A549 (cell line): ENCODE data around the gene XRRA1. TPM values are rescaled to one million over a fixed set of nuclear protein-coding genes. Genes with fewer than 3 reads are reported as not detected.

Source experiments
- ATAC-seq, 2 experiments: fragments of 200-7000 bp in 1 of 2; fragments of >200 bp in 1 of 2; cut with Nextera tagmentation in 1 of 2; cut with Tn5 transposase in 1 of 2; 3 replicates each; pipeline versions ENCODE4 v1.8.0 to v1.9.1; 2018 to 2020; ENCODE audit warnings: mild to moderate bottlenecking in 1 of 2, moderate library complexity in 1 of 2
- CTCF ChIA-PET: fragments of 300-600 bp; sonication (Branson Sonifier 250); formaldehyde crosslinking; extraction: SDS; loops from one replicate; lab custom pipeline; 2021; ENCODE audit warnings: antibody characterized with exemption, inconsistent platforms; lab: Yijun Ruan, JAX
- POLR2A ChIA-PET: fragments of 350-600 bp; formaldehyde crosslinking; extraction: SDS; loops from one replicate; lab custom pipeline; 2021; ENCODE audit warnings: antibody characterized with exemption, inconsistent platforms; lab: Yijun Ruan, JAX
- DNase-seq, 2 experiments: peaks; one replicate each; pipeline versions ENCODE4 v3.0.0 to v3.0.0-alpha.2; 2011 to 2016; ENCODE audit warnings: low read depth in 1 of 2, low spot score in 1 of 2
- FAIRE-seq: peaks from 2 replicates; lab custom pipeline; 2011; peaks lifted over from hg19 to GRCh38; lab: Jason Lieb, UNC
- H3K27ac ChIP-seq, 2 experiments: fragments of >200 bp; sonication (Bioruptor Twin); formaldehyde crosslinking; 3 replicates each; pipeline ENCODE4 v1.5.1; 2016 to 2017
- H3K4me1 ChIP-seq: fragments of >200 bp; sonication (Bioruptor Twin); formaldehyde crosslinking; 3 replicates; pipeline ENCODE4 v1.6.1; 2016
- H3K4me2 ChIP-seq: fragments of >200 bp; sonication (Bioruptor Twin); formaldehyde crosslinking; 3 replicates; pipeline ENCODE4 v1.6.1; 2016
- H3K4me3 ChIP-seq: fragments of >200 bp; sonication (Bioruptor Twin); formaldehyde crosslinking; 3 replicates; pipeline ENCODE4 v1.5.1; 2016
- H3K9me3 ChIP-seq: fragments of >200 bp; sonication (Bioruptor Twin); formaldehyde crosslinking; 3 replicates; pipeline ENCODE4 v1.6.1; 2016
- BHLHE40 ChIP-seq: IDR thresholded peaks from 2 replicates; pipeline ENCODE4 v1.6.1; 2012; ENCODE audit warnings: low read depth, low read length, inconsistent platforms
- CTCF ChIP-seq: fragments of >200 bp; sonication (Bioruptor Twin); formaldehyde crosslinking; IDR thresholded peaks from 3 replicates; pipeline ENCODE4 v1.5.1; 2016
- E2F6 ChIP-seq: IDR thresholded peaks from 2 replicates; pipeline ENCODE4 v1.6.1; 2012; ENCODE audit warnings: low read depth, borderline replicate concordance
- EHMT2 ChIP-seq: fragments of 200-600 bp; sonication (generic); IDR thresholded peaks from 2 replicates; pipeline ENCODE4 v1.6.1; 2016; ENCODE audit warnings: antibody characterized with exemption, low read depth, mild to moderate bottlenecking, moderate library complexity
- ESRRA ChIP-seq: fragments of 150-350 bp; IDR thresholded peaks from 2 replicates; pipeline ENCODE4 v1.6.1; 2014; ENCODE audit warnings: mild to moderate bottlenecking, low read length, borderline replicate concordance
- FOSB ChIP-seq: fragments of 250-450 bp; sonication (Bioruptor Pico); IDR thresholded peaks from 2 replicates; pipeline ENCODE4 v1.5.0; 2020; ENCODE audit warnings: mild to moderate bottlenecking, moderate library complexity
- FOSL2 ChIP-seq, 2 experiments: fragments of 450-650 bp in 1 of 2; fragments of >200 bp in 1 of 2; sonication (Bioruptor Twin) in 1 of 2; formaldehyde crosslinking; IDR thresholded peaks; 2 replicates each; pipeline versions ENCODE4 v1.5.0 to v1.6.1; 2016 to 2020; ENCODE audit warnings: mild to moderate bottlenecking in 1 of 2, moderate library complexity in 1 of 2
- GATA3 ChIP-seq: IDR thresholded peaks from 2 replicates; pipeline ENCODE4 v1.6.1; 2012; ENCODE audit warnings: borderline replicate concordance
- HES2 ChIP-seq: fragments of >200 bp; sonication (Bioruptor Twin); formaldehyde crosslinking; IDR thresholded peaks from 2 replicates; pipeline ENCODE4 v1.6.1; 2016
- HOXA7 ChIP-seq: fragments of 250-450 bp; sonication (Bioruptor Pico); IDR thresholded peaks from 2 replicates; pipeline ENCODE4 v1.5.0; 2020; ENCODE audit warnings: mild to moderate bottlenecking, moderate library complexity
- HOXB13 ChIP-seq: fragments of 250-450 bp; sonication (Bioruptor Pico); IDR thresholded peaks from 2 replicates; pipeline ENCODE4 v1.5.0; 2020; ENCODE audit warnings: low read depth, mild to moderate bottlenecking, moderate library complexity
- MAFK ChIP-seq: fragments of 450-650 bp; IDR thresholded peaks from 2 replicates; pipeline ENCODE4 v1.6.1; 2014; ENCODE audit not compliant: partially characterized antibody
- MAX ChIP-seq: IDR thresholded peaks from 2 replicates; pipeline ENCODE4 v1.6.1; 2012
- MYC ChIP-seq: IDR thresholded peaks from 2 replicates; pipeline ENCODE4 v1.6.1; 2012; ENCODE audit warnings: mild to moderate bottlenecking, inconsistent platforms, low read length, improper control_type of control experiment, borderline replicate concordance
- NFE2L2 ChIP-seq: fragments of 150-350 bp; conservative IDR thresholded peaks from 2 replicates; pipeline ENCODE4 v1.6.1; 2014; ENCODE audit warnings: low read length
- NPAS2 ChIP-seq: fragments of 250-450 bp; sonication (Bioruptor Pico); IDR thresholded peaks from 2 replicates; pipeline ENCODE4 v1.8.0; 2022; ENCODE audit warnings: mild to moderate bottlenecking, moderate library complexity, borderline replicate concordance
- POLR2A ChIP-seq: IDR thresholded peaks from 2 replicates; pipeline ENCODE4 v1.6.1; 2012; ENCODE audit warnings: mild to moderate bottlenecking, low read length
- REST ChIP-seq: fragments of 200-600 bp; sonication (generic); IDR thresholded peaks from 2 replicates; pipeline ENCODE4 v1.6.1; 2016; ENCODE audit warnings: antibody characterized with exemption, mild to moderate bottlenecking, moderate library complexity
- RNF2 ChIP-seq: fragments of 200-600 bp; sonication (generic); IDR thresholded peaks from 2 replicates; pipeline ENCODE4 v1.6.1; 2016; ENCODE audit warnings: low read depth, mild to moderate bottlenecking, antibody characterized with exemption, moderate library complexity, borderline replicate concordance
- SREBF2 ChIP-seq: fragments of 450-650 bp; IDR thresholded peaks from 2 replicates; pipeline ENCODE4 v1.6.1; 2014; ENCODE audit warnings: mild to moderate bottlenecking, moderate library complexity
- ZC3H11A ChIP-seq: fragments of 450-650 bp; IDR thresholded peaks from 2 replicates; pipeline ENCODE4 v1.6.1; 2014; ENCODE audit warnings: antibody characterized with exemption, mild to moderate bottlenecking
- ZFP36 ChIP-seq: fragments of 450-650 bp; IDR thresholded peaks from 2 replicates; pipeline ENCODE4 v1.6.1; 2014; ENCODE audit warnings: borderline replicate concordance; ENCODE audit not compliant: partially characterized antibody
- ZNF302 ChIP-seq: fragments of 250-450 bp; sonication (Bioruptor Pico); IDR thresholded peaks from 2 replicates; pipeline ENCODE4 v1.9.0; 2021; ENCODE audit warnings: inconsistent platforms, mild to moderate bottlenecking, moderate library complexity
- ZSCAN20 ChIP-seq: fragments of 250-450 bp; sonication (Bioruptor Pico); IDR thresholded peaks from 2 replicates; pipeline ENCODE4 v1.8.0; 2022; ENCODE audit warnings: mild to moderate bottlenecking, moderate library complexity
- WGBS: methylation state at CpG from one replicate; pipeline ENCODE4 v1.1.6; 2017; ENCODE audit errors: missing lambda C conversion rate; 5-methylcytosine and 5-hydroxymethylcytosine counted together
- polyA plus RNA-seq, 4 experiments: library from polyadenylated mRNA; depleted of rRNA in 3 of 4; stranded (reverse); fragments of >200 nt; fragmentation: RNase III in 1 of 4; extraction: RNeasy Plus Mini Kit Qiagen cat#74134 plus additional on column Dnase treatment in 1 of 4; gene quantifications; 2 replicates in 3 of 4; 3 replicates in 1 of 4; pipeline ENCODE4 v1.2.3, GENCODE V29; 2011 to 2017

Gene XRRA1
- polyA plus RNA-seq, 2 of the 4 experiments (the other 2 are of a cell fraction), result 6.6 to 10.6 TPM

- no peaks in the 10 kb centered on the region for H3K9me3 ChIP-seq
- no peak for DNase-seq
- POLR2A ChIA-PET, result no interaction called here
- no peak overlapping the region for H3K4me2 ChIP-seq
- no peak for ATAC-seq
- CTCF ChIA-PET, result interaction anchor here (0.6 to 1.5 kb wide), 3 partner anchors 10 to 21 kb away, joined by 3 to 4 read pairs (median 3); no protein-coding TSS in a partner anchor
- H3K27ac ChIP-seq, result no peak overlapping the region
- H3K4me3 ChIP-seq, result no peak overlapping the region
- TF ChIP-seq BHLHE40, result no peak
- no peak for TF ChIP-seq EHMT2
- TF ChIP-seq REST, result no peak
- no peak for TF ChIP-seq MAX
- TF ChIP-seq HES2, result no peak
- TF ChIP-seq RNF2, result no peak
- no peak for TF ChIP-seq SREBF2
- no peak for TF ChIP-seq ZFP36
- no peak for TF ChIP-seq HOXA7
- no peak for TF ChIP-seq HOXB13 (CRISPR knock-in tag)
- TF ChIP-seq E2F6, result no peak
- no peak for TF ChIP-seq ZSCAN20 (CRISPR knock-in tag)
- TF ChIP-seq FOSL2 (IDR thresholded peaks at IDR 0.05), result no peak
- no peak for TF ChIP-seq FOSL2 (CRISPR knock-in tag; IDR thresholded peaks at IDR 0.05)
- no peak for TF ChIP-seq GATA3
- TF ChIP-seq ZC3H11A, result no peak
- no peaks in the 10 kb centered on the region for H3K4me1 ChIP-seq
- FAIRE-seq, result no peak
- WGBS, result 76% methylated on average over 1 of the region's 1 CpG
These were observed 109.4 kb downstream of the XRRA1 start for GRCh38 chr11:74839446-74839845.

GRCh38 chr11:74838188-74838587 is 110.7 kb downstream of the XRRA1 start:
- no peak for DNase-seq
- no peaks in the 10 kb centered on the region for H3K9me3 ChIP-seq
- H3K4me3 ChIP-seq, result no peak overlapping the region
- no peaks in the 10 kb centered on the region for H3K4me1 ChIP-seq
- no peak overlapping the region for H3K27ac ChIP-seq
- ATAC-seq, result no peak
- no peak overlapping the region for H3K4me2 ChIP-seq
- no peak for TF ChIP-seq ZSCAN20 (CRISPR knock-in tag)
- no peak for TF ChIP-seq MYC
- TF ChIP-seq NFE2L2, result no peak
- TF ChIP-seq ZC3H11A, result no peak
- no peak for TF ChIP-seq CTCF
- no peak for TF ChIP-seq NPAS2 (CRISPR knock-in tag)
- no peak for TF ChIP-seq ESRRA
- no peak for TF ChIP-seq POLR2A
- no peak for TF ChIP-seq FOSB (CRISPR knock-in tag)
- TF ChIP-seq MAFK, result no peak
- TF ChIP-seq ZNF302, result no peak
- TF ChIP-seq SREBF2, result no peak
- TF ChIP-seq, all 56 proteins: peak for 0
- 86% methylated on average over 1 of the region's 1 CpG for WGBS
- POLR2A ChIA-PET, result no interaction called here
- FAIRE-seq, result no peak
- CTCF ChIA-PET, result interaction anchor here (1.5 to 1.9 kb wide), 2 partner anchors 22 kb away, joined by 3 to 5 read pairs; no protein-coding TSS in a partner anchor
